GM19328 (cell line): ENCODE measurements around the gene ANXA1.

Experiments used
- ATAC-seq: cut with Tn5 transposase; IDR thresholded peaks from one replicate; pipeline ENCODE4 v1.9.1; 2021; ENCODE audit warnings: mild to moderate bottlenecking, moderate library complexity; ENCODE audit not compliant: unreplicated experiment

The ANXA1 gene

GRCh38 chr9:73151653-73152542 is at the start of gene ANXA1:
TSS of gene ANXA1 (plus strand) at chr9:73151865. CDS start at chr9:73158536, 6,671 bp downstream.
- no peak for ATAC-seq

- no peak for ATAC-seq
Observed at GRCh38 chr9:73104342-73104741, 47.3 kb upstream of the ANXA1 start.

- ATAC-seq = no peak
Observed at GRCh38 chr9:73104921-73105320, 46.7 kb upstream of the ANXA1 start.

- ATAC-seq = peak; percentile 92
Observed at GRCh38 chr9:73107489-73108069, 44.1 kb upstream of the ANXA1 start.

- no peak for ATAC-seq
Observed at GRCh38 chr9:73114058-73114457, 37.6 kb upstream of the ANXA1 start.

GRCh38 chr9:73114958-73115357 is 36.7 kb upstream of the ANXA1 start:
- no peak for ATAC-seq

GRCh38 chr9:73116031-73116430 is 35.6 kb upstream of the ANXA1 start:
- no peak for ATAC-seq

GRCh38 chr9:73116880-73117279 is 34.8 kb upstream of the ANXA1 start:
- no peak for ATAC-seq

- no peak for ATAC-seq
Observed at GRCh38 chr9:73118286-73118685, 33.4 kb upstream of the ANXA1 start.

- ATAC-seq = no peak
Observed at GRCh38 chr9:73118898-73119554, 32.6 kb upstream of the ANXA1 start.

GRCh38 chr9:73121375-73121935 is 30.2 kb upstream of the ANXA1 start:
- no peak for ATAC-seq

- no peak for ATAC-seq
Observed at GRCh38 chr9:73125651-73126050, 26.0 kb upstream of the ANXA1 start.

GRCh38 chr9:73129941-73130685 is 21.6 kb upstream of the ANXA1 start:
- no peak for ATAC-seq

GRCh38 chr9:73131461-73131860 is 20.2 kb upstream of the ANXA1 start:
- ATAC-seq = no peak

- peak; percentile 89 for ATAC-seq
Observed at GRCh38 chr9:73132034-73132776, 19.5 kb upstream of the ANXA1 start.

GRCh38 chr9:73133022-73133651 is 18.5 kb upstream of the ANXA1 start:
- no peak for ATAC-seq

GRCh38 chr9:73133921-73134407 is 17.7 kb upstream of the ANXA1 start:
- ATAC-seq = peak; percentile 49

- ATAC-seq = no peak
Observed at GRCh38 chr9:73135394-73135793, 16.3 kb upstream of the ANXA1 start.

- no peak for ATAC-seq
Observed at GRCh38 chr9:73137286-73137899, 14.3 kb upstream of the ANXA1 start.
